ENCODE data around the gene GALNT9.
"Not testable (repeated sequence)": the region's sequence is repeated elsewhere in the genome, so short reads cannot be mapped to it uniquely, and the experiment has no call there.

Gene GALNT9

DNA sequence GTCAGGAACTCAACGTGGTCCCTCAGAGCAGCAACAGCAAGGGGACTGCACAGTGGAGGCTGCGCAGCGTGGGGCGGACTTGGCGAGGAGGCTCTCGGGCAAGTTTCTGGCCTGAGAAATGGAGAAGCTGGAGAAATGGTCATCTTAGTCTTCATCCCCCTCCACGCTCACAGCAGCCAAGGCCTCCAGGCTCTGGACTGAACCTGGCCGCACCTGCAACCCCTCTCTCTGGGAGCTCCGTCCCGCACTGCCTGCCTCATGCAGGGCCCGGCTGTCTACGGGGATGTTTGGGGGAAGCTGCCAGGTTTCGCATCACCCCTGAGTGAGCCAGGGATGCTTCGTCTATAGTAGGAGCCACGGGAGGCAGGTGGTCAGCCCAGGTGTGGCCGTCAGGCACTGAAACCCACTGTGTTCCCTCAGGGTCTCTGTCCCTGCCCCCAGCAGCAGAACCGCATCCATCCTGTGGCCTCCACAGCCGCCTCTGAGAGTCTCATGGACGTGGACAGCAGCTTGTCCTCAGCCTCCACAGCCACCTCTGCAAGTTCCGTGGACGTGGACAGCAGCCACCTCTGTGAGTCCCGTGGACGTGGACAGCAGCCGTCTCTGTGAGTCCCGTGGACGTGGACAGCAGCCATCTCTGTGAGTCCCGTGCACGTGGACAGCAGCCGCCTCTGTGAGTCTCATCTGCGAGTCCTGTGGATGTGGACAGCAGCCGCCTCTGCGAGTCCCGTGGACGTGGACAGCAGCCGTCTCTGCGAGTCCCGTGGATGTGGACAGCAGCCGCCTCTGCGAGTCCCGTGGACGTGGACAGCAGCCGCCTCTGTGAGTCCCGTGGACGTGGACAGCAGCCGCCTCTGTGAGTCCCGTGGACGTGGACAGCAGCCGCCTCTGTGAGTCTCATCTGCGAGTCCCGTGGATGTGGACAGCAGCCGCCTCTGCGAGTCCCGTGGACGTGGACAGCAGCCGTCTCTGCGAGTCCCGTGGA is 29.1 kb upstream of the GALNT9 start:
- DNase-seq (ENCODE audit: low read depth in 2 of 2): not testable (repeated sequence)

DNA sequence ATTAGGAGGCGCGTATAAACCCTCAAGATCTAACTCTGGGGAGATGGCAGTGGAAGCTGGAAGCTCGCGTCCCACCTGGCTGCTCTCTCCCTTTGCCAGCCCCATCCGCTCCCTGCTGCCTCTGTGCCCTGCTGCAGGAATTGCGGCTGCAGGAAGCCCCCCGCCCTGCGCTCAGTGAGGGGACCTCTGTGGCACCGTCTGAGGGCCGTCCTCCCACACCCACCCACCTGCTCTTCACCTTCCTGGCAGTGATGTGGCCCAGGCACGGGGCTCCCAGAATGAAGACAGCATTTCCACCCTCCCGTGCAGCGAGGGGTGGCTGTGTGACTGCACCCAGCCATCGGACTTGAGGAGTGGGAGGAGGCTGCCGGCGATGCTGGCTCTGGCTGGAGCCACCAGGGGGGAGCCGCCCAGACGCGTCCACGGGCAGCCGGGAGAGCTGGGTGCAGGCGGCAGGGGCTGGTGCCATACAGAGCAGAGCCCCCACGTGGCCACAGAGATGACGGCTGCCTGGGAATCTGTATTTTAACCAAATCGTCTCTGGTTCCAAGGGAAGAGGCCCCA is 28.3 kb upstream of the GALNT9 start:
- DNase-seq (ENCODE audit: low read depth in 2 of 2): no peak

DNA sequence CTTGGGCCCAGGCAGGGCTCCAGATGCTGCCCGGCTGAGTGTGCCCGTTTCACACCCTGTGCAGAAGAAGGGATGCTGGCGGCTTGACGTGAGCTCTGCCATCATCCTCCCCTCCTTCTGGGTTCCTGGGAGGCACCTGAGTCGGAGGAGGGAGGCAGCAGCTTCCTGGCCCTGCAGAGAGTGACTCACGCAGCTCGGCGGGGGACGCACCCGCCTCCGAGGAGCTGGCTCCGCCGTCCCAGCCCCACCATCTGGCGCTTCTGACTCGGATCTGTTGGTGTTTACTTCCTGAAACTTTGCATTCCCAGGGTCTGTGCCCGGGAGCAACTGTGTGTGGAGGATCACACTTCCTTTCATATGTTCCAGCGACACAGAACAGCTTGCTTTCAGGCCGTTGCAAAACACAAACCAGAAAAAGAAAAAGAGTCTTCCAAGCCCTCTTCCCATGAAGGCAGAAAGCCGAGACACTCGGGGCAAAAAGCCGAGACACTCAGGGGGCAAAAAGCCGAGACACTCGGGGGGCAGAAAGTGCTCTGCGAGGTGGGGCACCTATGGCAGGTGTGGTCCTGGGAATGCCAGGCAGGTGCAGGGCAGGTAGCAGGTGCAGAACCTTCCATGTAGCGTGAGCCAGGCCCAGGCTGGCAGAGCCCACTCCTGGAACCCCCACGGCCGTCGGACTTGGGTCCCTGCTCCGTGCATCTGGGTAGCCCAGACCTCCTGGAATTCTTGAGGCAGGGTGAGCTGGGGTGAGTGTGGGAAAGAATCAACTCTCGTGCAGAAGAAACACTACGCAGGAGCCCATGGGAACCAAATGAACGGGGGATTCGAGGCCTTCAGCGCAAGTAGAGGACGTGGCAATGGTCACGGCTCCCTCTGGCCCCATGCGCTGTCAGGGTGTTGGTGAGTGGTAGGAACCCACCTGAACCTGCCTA is 27.6 kb upstream of the GALNT9 start:
- DNase-seq (ENCODE audit: low read depth in 2 of 2): no peak

DNA sequence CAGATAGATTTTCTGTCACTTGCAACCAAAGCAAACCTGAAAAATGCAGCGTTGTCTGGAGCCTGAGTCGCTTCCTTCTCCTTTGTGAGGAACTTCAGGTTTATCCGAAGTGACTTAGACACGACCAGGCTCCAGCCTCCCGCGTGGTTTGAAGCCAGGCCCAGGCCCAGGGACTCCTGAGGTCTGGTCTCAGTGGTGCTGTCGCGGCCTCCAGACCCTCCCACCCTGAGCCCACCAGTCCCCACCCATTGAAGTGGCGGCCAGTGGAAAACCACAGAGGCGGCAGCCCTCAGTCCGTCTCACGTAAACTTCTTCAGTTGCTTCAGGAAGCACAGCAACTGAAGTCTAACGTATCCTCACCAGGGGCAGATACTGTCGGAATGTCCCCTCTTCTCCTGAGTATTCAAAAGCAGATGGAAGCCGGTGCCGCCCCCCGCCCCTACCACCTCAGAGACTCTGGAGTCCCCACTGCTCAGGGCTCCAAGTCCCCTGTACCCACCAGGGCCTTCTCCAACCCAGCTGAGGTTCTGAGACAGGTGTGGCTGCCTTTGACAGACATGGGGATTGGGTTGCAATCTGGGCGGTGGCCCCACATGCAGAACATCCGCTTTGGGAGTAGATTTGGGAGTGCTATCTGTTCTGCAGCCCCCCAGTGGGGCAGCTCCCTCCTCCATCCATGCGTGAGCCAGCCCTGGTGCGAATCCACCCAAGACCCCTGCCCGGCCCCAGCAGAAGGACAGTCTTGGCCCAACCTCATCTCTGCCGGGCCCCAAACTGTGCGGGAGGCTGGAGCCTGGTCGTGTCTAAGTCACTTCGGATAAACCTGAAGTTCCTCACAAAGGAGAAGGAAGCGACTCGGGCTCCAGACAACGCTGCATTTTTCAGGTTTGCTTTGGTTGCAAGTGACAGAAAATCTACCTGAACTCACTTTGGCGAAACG is 26.6 kb upstream of the GALNT9 start:
- no peak for DNase-seq (ENCODE audit: low read depth in 2 of 2)

DNA sequence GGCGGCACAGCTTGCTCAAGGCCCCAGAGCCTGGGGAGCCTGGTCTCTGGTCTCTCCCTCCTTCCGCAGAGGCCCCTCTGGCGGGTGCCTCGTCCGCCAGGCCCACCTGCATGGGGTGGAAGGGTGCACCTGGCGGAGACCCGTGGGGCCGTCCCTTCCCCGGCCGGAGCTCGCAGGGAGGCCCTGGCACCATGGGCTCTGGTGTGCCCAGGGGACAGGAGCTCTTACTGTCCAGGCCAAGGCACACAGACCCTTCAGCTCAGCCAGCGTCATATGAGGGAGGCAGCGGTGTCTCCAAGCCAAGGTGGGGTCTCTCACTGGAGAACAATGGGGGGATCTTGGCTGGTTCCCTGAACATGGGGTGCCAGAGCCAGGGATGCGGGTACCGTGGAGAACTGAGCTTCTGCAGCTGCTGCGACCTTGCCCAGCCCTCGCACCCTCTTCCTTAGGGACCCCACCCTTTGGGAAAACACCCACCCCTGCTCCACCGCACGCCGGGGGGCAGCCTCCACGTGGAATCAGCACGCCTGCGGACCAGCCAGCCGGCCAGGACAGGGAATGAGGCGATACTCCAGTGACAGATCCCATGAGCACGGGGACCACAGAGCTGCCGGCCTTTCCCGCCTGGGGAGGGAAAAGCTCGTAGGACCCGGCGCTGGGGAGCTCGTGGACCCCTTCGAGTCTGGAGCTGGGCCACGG is 25.7 kb upstream of the GALNT9 start:
- DNase-seq (ENCODE audit: low read depth in 2 of 2): no peak

DNA sequence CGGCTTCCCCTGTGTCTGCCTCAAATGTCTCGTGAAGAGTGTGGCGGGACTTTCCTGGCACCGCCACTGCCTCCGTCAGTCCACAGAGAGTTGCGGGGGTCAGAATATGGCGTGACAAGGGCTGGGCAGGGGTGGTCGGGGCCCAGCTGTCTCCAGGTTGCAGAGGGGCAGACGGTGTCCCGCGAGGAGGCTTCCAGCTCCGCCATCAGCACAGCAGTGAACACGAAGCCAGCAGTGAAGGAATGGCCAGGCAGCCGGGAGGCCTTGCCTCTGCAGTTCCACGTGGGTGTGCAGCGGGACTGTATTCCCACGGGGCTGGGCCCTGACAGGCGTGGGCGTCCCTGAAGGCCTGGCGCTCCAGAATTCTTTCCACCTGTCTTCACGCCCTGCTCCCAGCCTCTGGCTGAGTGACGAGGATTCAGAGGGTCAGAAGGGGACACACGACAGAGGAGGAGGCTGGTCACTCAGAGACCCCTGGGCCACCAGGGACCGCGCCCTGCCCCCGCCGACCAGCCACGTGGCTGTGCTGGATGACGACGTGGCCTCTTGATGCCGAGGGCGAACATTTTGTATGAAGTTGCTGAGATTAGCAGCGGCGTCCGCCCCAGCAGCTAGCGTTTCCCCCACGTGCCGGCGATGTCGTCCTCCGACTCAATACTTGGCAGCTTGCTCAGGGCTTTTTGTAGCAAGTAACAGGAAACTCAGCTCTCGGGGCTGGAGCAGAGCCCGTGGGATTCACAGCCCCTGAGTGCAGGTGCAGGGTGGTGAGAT is 25.0 kb upstream of the GALNT9 start:
- no peak for DNase-seq (ENCODE audit: low read depth in 2 of 2)

DNA sequence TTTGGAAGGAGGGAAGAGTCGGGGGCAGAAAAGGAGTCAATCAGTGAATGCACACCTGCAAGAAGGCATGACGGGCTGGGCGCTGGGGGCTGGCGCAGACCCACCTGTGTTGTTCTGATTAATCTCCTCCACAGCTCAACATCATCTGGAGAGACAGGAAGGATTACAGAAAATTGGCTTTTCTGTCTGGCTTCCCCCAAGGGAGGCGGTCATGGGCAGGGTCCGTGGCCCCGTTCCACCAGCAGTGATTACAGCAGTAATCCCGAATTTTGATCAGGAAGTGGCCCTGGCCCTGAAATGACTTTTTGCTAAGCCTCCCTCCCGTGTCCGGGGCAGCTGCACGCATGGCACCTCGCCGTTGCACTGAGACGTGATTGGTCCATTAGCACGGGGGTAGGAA is 24.4 kb upstream of the GALNT9 start:
- DNase-seq (ENCODE audit: low read depth in 2 of 2): no peak

DNA sequence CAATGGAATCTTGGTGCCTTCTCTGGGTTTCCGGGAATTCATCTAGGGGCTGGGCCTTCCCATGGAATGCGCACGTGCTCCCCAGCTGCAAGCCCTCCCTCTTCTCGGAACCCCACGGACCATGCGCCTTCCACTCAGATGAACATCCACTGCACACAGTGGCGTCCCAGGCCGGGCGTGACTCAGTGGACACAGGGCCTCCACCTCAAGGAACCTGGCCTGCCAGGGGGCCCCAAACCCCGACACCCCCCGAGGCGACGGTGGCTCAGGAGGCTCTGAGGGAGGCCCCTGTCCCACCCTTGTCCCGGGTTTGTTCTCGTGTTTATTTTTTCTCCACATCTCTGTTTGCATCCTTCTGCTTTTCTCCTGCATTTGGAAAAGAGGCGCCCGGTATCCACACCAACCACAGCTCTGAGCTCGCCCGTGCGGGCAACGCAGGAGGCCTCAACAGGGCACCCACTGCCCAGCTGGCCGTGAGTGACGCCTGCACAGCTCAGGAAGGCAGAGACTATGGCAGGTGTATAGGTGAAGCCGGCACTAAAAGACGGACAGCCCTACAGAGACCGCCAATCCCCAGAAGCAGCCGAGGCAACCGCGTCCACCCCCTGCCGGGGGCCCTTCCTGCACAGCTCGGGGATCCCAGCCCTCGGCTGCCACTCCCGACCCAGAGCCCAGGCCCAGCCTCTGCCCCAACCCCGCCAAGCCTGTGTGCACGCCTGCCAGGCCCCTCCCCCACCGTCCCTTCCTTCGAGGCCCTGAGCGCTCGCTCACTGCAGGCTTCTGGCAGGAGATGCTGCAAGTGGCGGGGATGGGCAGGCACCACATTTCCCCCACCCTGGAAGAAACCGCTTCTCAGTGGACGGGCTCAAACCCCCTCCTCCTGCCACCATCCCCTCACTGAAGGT is 23.8 kb upstream of the GALNT9 start:
- no peak for DNase-seq (ENCODE audit: low read depth in 2 of 2)

DNA sequence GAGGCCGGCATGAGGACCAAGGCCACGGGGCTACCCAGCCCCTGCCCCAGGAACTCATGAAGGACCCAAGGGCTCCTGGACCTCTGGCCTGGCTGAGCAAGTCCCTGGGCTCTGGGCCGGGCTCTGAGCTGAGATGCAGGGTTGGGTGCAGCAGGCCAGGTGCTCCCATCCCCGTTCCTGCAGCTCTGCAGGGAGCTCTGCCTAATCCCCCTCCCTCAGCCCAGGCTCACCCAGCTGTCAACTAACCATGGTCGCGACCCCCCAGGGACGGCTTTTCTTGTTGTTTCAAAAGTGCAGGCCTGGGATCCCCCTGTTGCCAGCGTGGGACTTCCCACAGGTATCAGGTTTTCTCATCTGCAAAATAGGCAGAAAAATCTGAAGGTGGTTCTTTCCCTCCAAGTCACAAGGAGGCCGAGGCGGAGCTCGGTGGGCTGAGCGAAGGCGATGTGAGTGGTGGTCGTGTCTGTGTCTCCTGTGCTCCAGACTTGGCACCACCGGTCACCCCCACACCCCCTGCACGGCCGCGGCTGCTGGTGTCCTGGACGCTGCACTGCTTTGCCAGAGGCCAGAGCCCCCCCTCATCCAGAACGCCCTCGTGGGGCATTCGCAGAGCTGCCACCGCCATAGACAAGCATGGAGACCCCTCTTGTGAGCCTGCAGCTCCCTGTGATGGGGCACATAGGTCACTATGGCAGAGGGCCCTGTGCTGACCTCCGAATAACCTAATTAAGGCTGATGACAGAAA is 22.5 kb upstream of the GALNT9 start:
- no peak for DNase-seq (ENCODE audit: low read depth in 2 of 2)

DNA sequence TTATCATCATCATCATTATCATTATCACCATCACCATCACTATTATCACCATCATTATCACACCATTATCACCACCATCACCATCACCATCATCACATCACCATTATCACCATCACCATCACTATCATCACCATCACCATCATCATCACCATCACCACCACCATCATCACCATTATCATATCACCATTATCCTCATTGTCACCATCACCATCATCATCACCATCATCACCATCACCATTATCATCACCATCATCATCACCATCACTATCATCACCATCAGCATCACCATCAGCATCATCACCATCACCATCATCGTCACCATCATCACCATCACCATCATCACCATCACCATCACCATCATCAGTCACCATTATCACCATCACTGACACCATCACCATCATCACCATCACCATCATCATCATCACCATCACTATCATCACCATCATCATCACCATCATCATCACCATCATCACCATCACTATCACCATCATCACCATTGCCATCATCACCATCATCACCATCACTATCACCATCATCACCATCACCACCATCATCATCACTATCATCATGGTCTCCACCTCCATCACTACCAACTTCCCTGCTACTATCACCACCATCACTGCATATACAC is 20.2 kb upstream of the GALNT9 start:
- no peak for DNase-seq (ENCODE audit: low read depth in 2 of 2)

DNA sequence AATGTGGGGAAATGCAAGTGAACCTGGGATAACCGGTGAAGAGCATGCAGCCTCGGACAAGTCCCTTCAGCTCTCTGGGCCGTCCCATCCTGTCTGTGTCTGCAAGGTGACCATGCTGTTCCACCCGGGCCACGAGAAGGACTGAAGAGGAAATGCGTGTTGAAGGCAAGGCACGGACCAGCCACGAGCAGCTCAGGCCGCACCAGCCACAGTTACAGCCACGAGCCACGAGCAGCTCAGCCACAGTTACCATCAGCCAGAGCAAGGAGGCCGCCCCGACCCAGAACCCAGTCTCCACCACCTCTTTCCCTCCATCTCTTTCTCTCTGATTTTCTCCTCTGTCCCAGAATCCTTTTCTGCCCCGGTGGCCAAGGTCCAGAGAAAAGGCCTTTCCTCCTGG is 18.8 kb upstream of the GALNT9 start:
- no peak for DNase-seq (ENCODE audit: low read depth in 2 of 2)

DNA sequence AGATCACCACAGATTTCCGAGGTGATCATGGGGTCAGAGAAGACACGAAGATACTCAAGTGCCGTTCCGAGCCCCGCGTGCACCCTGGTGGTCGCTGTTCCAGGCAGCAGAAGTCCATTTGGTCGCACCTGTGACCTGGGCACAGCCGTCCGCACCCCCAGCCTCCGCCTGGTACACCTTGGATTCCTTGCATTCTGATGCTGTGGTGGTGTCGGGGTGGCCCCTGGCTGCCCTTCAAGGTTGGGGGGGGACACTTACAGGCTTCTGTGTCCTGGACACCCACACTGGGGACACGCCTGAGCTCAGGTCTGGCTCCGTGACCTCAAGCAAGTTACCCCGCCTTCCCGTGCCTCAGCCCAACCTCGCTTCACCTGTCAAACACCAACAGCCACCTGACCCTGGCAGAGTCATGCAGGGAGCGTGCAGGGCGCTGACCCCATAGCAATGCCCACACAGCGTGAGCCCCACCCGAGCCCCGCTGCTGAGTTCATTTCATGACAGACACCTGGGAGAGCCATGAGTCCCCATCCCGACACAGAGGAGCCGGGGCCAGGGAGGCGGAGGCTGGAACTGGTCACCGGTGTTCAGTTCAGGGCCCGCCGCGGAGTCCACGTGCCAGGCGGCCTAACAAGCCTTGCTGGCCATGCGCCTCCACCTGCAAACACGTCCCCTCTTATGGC is 17.9 kb upstream of the GALNT9 start:
- DNase-seq (ENCODE audit: low read depth in 2 of 2): no peak

DNA sequence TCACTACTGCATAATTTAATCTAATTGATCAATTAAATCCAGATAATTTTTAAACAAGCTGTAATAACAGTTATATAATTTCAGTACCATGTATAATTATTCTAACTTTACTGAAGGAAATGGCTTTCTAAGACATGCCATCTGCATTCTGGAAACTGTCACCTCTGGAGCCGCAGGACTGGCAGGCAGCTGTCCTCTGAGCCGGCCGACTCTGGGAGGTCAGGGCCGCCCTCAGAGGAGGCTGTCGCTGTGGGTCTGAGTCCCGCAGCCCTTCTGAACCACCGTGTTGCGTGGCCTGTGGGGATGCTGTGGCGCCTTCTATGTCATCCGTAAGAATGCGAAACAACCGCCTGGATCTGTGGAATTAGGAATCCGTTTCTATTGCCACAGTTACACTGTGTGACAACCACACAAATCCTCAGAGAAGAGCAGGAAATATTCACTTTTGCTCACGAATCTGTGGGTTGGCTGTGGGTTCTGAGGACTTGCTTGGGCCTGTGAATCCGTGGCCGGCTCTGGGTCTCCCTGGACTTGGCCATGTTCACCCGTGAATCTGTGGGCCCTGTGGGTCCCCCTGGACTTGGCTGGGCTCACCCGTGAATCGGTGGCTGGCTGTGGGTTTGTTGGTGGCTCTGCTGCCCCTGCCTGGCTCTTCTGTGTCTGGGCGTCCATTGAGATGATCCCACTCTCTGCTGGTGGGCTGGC is 17.2 kb upstream of the GALNT9 start:
- no peak for DNase-seq (ENCODE audit: low read depth in 2 of 2)

DNA sequence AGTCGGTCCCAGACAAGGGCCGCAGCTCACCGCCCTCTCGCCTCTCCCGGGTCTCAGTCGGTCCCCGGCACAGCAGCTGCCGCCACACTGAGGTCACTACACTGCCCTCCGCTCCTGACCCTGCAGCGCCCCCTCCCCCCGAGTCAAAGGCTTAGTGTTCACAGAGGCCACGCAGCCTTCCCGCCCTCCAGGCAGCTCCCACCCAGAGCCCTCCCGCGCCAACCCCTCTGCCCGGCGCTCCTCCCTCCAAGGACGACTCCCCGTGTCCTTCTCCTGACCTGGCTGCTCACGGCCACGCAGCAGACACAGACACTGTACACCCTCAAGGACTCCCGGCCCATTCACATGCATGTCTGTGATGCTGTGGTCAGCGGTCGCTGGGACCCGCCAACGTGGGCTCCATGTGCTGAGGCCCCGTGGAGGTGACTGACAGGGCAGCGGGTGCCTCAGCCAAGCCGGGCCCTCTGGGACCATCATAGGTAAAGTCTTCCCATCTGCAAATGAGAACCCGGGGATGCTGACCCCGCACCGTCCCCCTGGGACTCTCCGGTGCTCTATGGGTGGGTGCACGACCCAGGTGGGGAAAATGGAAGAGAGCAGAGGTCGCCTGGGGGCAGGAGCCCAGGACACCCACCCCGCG is 16.3 kb upstream of the GALNT9 start:
- no peak for DNase-seq (ENCODE audit: low read depth in 2 of 2)

DNA sequence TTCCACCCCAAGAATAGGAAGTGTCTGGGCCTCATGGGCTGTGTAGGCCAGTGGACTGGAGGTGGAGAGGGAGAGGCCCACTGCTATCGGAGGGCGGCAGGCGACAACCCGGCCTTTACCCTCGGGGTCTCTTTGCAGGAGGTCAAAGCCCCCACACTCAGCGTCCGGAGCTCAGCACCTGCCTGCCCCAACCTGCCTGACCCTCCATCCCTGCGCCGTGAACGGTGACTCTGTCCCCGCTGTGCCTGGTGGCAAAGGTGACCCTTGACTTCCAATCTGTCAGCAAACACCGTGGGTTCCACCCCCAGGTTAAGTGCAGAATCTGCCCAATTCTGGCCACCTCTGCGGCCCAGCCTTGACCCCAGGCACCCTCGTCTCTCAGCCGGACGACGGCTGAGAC is 15.7 kb upstream of the GALNT9 start:
- DNase-seq (ENCODE audit: low read depth in 2 of 2): no peak

DNA sequence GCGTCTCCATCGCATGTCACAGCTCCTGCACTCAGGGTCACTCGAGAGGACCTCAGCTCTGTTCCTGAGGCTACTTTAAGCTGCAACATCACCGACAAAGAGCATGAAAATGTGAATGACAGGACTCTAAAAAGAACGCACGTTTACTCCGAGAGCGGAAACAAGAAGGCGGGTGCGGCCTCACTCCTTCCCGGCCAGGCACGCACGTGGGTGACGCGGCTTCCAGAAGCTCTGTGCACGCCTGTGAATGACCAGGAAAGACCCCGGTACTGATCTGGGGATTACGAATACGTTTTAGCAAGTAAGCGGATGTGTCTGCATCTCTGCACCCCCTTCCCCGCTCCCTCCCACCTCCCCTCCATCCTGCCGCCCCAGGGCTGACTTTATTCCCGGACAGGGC is 15.2 kb upstream of the GALNT9 start:
- DNase-seq (ENCODE audit: low read depth in 2 of 2): no peak
